GM08714 (cell line): ENCODE data around the gene IRF8.
"Not testable (repeated sequence)": the region's sequence is repeated elsewhere in the genome, so short reads cannot be mapped to it uniquely, and the experiment has no call there.

Experiments
- H3K4me3 ChIP-seq: fragments of 200-500 bp; sonication (Bioruptor generic); 2 replicates; pipeline ENCODE4 v1.5.1; 2014; ENCODE audit warnings: mild to moderate bottlenecking, low read length, inconsistent platforms
- ZNF274 ChIP-seq: IDR thresholded peaks from 2 replicates; pipeline ENCODE4 v1.6.1; 2012; ENCODE audit warnings: mild to moderate bottlenecking, low read depth, low read length

Gene IRF8

DNA sequence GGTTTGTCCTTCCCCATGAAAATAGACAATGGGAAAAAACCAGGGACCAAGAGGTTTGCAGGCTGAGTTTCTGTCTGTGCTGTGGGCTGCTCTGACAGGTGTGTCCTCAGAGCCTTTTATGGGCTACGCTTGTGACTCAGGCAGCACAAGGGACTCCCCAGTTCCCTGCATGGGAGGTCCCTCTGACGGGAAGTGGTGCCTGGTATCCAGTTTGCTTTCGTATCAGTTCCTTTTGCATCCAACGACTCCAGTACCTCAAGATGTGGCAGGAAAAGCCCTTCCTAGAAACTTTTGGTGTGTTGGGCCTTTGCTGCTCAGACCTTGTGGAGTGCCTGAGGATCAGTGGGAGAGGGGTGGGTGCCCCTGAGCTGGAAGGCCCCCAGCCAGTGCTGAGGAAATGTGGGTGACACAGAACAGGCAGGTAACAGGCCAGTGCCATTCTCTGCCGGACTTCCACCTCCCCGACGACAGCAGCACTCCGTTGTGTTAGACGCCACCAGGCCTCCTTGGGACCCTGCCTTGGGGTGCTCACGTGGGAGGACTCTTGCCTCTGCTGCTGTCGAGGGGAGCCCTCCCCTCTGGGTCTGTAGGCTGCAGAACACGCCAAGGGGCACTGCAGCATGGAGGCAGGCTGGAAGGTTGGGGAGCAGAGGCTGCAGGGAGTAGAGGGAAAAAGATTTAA is 38.4 kb upstream of the IRF8 start:
- no peak overlapping the region for H3K4me3 ChIP-seq
- TF ChIP-seq ZNF274: no peak

GRCh38 chr16:85861095-85861825 is 37.7 kb upstream of the IRF8 start:
- no peak for TF ChIP-seq ZNF274
- no peak overlapping the region for H3K4me3 ChIP-seq

GRCh38 chr16:85862476-85863383 is 36.2 kb upstream of the IRF8 start:
- no peak overlapping the region for H3K4me3 ChIP-seq

GRCh38 chr16:85863384-85863774 is 35.6 kb upstream of the IRF8 start:
- no peak overlapping the region for H3K4me3 ChIP-seq
- TF ChIP-seq ZNF274: no peak

More at GRCh38 chr16:85862476-85863383, 36.2 kb upstream of the IRF8 start:
- no peak for TF ChIP-seq ZNF274

- H3K4me3 ChIP-seq: no peak overlapping the region
- no peak for TF ChIP-seq ZNF274
These were observed 34.0 kb upstream of the IRF8 start for GRCh38 chr16:85864965-85865364.

GRCh38 chr16:85867189-85867588 is 31.8 kb upstream of the IRF8 start:
- no peak for TF ChIP-seq ZNF274
- H3K4me3 ChIP-seq: no peak overlapping the region

GRCh38 chr16:85868495-85868894 is 30.5 kb upstream of the IRF8 start:
- no peak overlapping the region for H3K4me3 ChIP-seq
- TF ChIP-seq ZNF274: no peak

DNA sequence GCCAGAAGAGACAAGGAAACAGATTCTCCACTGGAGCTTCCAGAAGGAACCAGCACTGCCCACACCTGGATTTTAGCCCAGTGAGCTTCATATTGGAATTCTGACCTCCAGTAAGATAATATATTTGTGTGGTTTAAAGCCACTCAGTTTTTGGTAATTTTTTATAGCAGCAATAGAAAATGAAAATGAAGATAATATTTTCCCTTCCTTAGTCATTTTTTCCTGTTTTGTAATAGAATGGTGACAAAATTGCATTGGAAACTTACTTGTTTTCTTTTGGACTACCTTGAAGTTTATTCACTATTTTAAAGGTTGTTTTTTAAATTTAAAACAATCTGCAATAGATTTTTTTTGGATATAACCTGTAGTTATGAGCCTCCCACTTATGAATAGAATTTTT is 29.8 kb upstream of the IRF8 start:
- no peak overlapping the region for H3K4me3 ChIP-seq
- no peak for TF ChIP-seq ZNF274

GRCh38 chr16:85869785-85870558 is 29.0 kb upstream of the IRF8 start:
- H3K4me3 ChIP-seq: no peak overlapping the region
- TF ChIP-seq ZNF274: no peak

DNA sequence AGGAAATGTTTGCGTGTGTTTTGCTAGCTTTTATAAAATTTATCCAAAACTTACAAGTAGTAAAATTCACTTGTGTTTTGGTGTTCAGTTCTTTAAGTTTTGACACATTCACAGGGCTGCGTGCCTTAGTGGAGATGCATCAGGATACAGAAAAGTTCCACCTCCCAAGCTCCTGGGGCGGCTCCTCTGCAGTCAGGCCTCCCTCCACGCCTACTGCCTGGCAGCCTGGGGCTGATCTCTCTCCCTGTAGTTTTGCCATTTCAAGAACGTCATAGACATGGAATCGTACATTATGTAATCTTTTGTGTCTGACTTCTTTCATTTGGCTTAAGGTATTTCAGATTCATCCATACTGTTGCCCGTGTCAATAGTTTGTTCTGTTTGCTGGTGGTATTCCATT is 27.2 kb upstream of the IRF8 start:
- H3K4me3 ChIP-seq: no peak overlapping the region
- TF ChIP-seq ZNF274: no peak

DNA sequence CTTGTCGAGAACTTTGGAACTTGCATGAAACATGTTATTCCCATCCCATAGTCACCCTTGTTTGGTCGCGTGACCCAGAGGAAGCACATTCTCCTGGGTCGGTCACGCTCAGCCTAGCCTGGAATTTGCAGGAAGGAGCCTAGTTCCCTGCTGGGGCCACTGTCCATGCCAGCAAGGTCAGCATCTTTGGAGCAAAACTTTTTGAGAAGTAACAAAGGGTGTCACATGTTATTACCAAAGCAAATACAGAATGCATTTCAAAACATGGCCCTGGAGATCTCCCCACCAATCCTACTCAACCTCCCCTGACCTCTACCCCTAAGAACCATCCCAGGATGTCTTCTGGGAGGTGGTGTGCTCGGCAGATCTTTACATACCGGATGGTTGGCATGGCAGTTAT is 26.2 kb upstream of the IRF8 start:
- H3K4me3 ChIP-seq: no peak overlapping the region
- TF ChIP-seq ZNF274: no peak

GRCh38 chr16:85873153-85873552 is 25.8 kb upstream of the IRF8 start:
- H3K4me3 ChIP-seq: no peak overlapping the region
- no peak for TF ChIP-seq ZNF274

DNA sequence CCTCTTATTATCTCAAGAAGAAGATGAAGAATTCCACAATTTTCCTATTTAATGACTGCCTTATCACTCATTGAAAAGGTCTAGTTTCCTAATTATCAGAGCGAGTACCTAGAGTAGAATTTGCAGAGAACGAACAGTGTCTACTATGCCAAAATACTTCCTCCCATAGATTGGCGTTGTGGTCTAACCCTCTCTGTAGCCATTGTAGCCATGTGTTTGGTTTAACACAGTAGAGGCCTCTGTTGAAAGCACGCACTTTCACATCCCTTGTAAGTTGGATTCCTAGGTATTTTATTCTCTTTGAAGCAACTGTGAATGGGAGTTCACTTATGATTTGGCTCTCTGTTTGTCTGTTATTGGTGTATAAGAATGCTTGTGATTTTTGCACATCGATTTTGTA is 24.9 kb upstream of the IRF8 start:
- not testable (repeated sequence) for H3K4me3 ChIP-seq

GRCh38 chr16:85878407-85878806 is 20.6 kb upstream of the IRF8 start:
- no peak for TF ChIP-seq ZNF274
- H3K4me3 ChIP-seq: no peak overlapping the region
